HG02885 (cell line): ENCODE results near the gene ZNF329.

Experiments
- ATAC-seq: cut with Tn5 transposase; IDR thresholded peaks from one replicate; pipeline ENCODE4 v1.9.1; 2021; ENCODE audit warnings: mild to moderate bottlenecking; ENCODE audit not compliant: unreplicated experiment, poor library complexity

ZNF329 gene

DNA sequence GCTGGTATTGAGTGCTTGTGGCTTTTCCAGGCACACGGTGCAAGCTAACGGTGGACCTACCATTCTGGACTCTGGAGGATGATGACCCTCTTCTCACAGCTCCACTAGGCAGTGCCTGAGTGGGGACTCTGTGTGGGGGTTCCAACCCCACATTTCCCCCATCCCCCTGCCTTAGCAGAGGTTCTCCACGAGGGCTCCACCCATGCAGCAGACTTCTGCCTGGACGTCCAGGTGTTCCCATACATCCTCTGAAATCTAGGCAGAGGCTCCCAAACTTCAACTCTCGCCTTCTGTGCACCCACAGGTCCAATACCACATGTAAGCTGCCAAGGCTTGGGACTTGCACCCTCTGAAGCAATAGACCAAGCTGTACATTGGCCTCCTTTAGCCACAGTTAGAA, 27.2 kb downstream of the ZNF329 start:
- no peak for ATAC-seq

GRCh38 chr19:58118979-58119733, 31.4 kb downstream of the ZNF329 start:
- ATAC-seq: no peak

DNA sequence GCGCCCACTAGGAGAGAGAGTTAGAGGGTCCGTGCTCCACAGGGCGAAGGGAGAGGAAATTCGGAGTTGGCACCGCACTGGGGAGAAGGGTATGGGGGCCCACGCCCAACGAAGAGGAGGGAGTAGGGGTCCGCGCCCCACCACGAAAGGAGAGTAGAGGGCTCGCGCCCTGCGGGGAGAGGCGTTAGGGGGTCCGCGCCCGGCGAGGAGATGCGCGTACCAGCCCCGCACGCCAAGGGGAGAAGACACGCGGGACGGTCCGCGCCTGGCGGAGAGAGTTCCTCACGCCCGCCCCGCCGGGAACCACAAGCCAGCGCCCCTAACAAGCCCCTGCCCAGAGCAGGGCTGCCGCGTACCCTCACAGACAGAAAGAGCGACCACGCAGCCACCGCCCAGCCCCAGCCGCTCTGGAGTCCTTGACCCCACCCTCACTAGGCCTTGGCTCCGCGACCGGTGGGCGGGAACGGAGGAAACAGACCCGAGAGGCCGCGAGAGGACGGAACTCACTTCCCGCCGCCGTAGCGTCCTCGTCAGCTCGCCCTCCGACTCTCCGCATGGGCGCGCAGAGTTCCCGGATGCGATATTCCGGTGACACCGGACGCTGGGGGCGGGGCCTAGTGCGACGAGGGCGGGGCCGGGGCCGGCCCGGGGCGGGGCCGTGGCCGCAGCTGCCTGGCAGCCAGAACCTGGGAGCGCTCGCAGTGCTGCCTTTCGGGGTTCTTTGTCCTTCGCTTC, 32.6 kb downstream of the ZNF329 start:
- no peak for ATAC-seq

GRCh38 chr19:58108546-58108817, 42.1 kb downstream of the ZNF329 start:
- no peak for ATAC-seq

DNA sequence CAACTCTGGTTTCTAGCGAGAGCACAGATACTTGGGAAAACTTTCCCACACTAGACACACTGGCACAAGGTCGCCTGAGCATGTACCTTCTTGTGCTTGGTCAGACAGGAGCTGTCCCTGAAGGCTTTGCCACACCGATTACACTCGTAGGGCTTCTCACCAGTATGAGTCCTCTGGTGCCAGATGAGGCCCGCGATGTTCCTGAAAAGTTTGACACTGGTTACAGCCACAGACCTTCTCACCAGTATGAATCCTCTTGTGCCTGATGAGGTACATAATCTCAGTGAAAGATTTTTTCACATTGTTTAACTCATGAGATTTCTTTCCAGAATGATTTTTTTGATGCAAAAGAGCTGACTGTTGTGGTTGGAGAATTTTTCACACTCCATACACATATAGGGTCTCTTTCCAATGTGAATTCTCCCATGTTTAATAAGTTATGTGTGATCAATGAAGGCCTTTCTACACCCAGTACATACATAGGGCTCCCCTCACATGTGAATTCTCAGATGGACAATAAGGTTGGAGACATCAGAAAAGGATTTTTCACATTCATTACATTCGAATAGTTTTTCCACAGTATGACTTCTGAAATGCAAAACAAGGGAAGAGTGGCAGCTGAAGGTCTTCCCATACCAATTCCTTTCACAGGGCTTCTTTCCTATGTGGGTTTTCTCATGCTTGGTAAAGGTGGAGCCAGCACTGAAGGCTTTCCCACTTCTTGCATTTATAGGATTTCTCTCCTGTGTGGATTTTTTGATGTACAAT, 42.6 kb downstream of the ZNF329 start:
- no peak for ATAC-seq

GRCh38 chr19:58098682-58098998, 51.9 kb downstream of the ZNF329 start:
- ATAC-seq: no peak

DNA sequence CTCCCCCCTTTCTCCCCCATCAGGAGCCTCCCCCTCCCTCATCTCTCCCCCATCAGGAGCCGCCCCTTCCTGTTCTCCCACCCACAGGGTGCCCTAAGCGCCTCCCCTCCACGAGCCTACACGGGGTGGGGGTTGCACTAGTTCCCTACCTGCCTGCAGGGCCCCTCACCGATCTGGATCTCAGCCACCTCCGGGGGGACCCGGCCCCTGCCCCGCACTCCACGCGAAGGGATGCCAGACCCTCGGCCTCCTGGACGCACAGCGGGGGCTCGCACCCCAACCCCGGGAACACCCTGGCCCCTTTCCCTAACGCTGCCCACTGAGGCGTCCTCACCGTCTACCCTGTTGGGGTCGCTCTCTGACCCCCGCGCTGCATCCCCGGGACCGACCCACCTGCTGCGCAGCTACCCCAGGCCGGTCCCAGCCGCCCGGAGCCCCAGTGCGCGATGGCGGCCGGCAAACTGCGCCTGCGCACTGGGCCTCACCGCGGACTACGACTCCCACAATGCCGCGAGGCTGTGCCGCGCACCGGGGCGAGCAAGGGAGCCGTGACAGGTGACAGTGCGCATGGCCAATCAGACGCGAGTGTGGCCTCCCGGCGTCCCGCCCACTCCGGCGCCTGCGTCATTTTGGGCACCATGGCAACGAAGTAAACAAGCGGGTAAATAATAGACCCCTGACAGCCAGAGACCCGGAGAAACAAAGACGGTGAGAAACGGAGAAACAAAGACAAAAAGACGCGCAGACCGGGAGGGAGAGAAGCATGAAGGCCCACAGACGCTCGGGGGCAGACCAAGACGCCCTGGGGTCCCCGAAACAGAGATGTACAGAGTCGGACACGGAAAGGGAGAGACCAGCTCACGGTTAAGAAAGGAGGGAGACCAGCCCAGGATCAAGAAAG, 52.6 kb downstream of the ZNF329 start, which contains the start of gene ZSCAN18:
ZSCAN18 (minus strand) TSS at position 451 of the 901 bp plus-strand sequence. CDS start 7,964 bp downstream, outside the sequence.
- no peak for ATAC-seq

DNA sequence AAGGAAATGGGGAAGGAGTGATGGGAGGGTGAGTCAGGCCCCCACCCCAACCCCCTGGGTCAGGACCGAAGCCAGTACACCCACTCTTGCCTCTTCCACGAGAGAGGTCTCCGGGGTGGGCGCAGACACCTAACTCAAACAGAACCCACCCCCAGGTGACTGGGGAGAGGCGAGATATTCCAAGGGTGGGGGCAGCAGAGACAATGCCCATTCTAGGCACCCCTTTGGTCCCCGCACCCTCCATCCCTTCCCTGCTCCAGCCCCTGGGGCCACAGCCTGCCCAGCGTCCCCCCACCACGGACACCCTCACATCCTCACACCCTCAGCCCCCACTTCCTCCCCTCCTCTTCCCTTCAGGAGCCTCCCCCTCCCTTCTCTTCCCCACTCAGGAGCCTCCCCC, 53.2 kb downstream of the ZNF329 start:
- ATAC-seq: no peak

- no peak for ATAC-seq
These were observed 53.7 kb downstream of the ZNF329 start for GRCh38 chr19:58096884-58097283.

DNA sequence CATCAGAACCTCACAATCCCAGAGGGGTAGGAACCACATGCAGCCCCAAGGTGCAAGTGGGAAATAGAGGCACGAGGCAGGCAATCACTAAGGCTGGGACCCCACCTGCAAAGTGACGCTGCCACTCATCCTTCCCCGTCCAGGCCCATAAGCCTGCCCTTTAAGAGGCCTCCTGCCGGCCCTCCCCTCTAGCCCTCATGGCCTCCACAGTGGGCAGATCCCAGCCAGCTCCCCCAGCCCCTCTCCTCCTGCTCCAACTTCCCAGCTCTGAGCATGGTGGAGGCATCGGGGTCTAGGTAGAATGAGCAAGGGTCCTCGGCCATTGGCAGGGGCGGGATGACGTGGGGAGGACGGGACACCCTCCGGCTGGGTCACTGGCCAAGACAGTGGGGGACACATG, 55.3 kb downstream of the ZNF329 start:
- ATAC-seq: no peak

DNA sequence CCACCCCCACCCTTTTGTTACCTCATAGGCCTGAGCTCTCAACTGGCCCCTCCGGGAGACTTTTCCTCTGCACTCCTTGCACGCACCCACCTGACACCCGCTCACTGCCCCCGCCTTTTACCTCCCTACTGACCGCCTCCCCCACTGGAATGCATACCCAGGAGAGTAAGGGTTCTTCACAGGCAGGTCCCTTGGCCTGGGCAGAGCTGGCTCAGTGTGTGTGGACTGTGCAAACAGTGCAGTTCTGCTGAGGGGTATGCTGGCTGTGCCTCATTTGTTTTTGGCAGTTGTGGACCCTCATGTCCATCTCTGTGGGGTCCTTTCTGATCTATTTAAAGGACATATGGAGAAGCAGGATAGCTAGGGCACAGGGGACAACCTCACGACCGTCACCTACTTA, 57.5 kb downstream of the ZNF329 start:
- no peak for ATAC-seq

- ATAC-seq: no peak
These were observed 59.2 kb downstream of the ZNF329 start for GRCh38 chr19:58091251-58091995.

DNA sequence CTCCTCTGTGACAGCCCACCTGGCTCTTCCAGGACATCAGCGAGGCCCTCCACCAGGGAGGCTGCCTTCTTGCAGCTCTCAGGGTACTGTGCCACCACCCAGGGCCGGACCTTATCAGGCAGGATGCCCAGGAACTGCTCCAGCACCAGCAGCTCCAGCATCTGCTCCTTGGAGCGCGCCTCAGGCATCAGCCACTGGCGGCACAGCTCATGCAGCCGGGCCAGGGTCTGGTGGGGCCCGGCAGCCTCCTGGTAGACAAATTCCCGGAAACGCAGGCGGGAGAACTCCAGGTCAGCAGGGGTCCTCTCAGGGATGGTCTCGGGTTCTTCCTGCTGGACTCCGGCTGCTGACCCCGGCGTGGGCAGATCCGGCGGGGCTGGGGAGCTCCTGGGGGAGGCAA, 60.7 kb downstream of the ZNF329 start:
- ATAC-seq: no peak

GRCh38 chr19:58088521-58089052, 62.0 kb downstream of the ZNF329 start:
- ATAC-seq: no peak

- ATAC-seq: no peak
These were observed 63.5 kb downstream of the ZNF329 start for GRCh38 chr19:58086825-58087710.

- ATAC-seq: no peak
These were observed 65.2 kb downstream of the ZNF329 start for GRCh38 chr19:58085348-58085875.

GRCh38 chr19:58084596-58085347, 65.8 kb downstream of the ZNF329 start:
- no peak for ATAC-seq

GRCh38 chr19:58083021-58083420, 67.6 kb downstream of the ZNF329 start:
- no peak for ATAC-seq
